Right cardiac atrium (tissue), 5 donors: Measurements from ENCODE around the gene TIGD7. TPM values are rescaled to one million over a fixed set of nuclear protein-coding genes. Genes with fewer than 3 reads are reported as not detected.

Experiments used
- polyA plus RNA-seq: library from polyadenylated mRNA; stranded (reverse); fragments of 200-250 nt; gene quantifications from one replicate; pipeline ENCODE4 v1.2.3, GENCODE V29; 2013
- total RNA-seq, 4 donors: library from RNA; stranded (reverse); fragmentation: NEBNext Ultra II Directional; extraction: Animal tissue kit (Norgen Biotek cat#: 25700); gene quantifications; one replicate each; pipeline ENCODE4 v1.2.1, GENCODE V29; 2021
- donor health status: healthy with polysubstance abuse.
- donor health status: DM: no; HTN: yes; CAD: no.
- donor health status: DM: no; HTN: no; CAD: no.
- donor health status: DM: no; HTN: yes; CAD: no; lungs with severe emphysema.
- donor health status: DM: yes; HTN: yes; CAD: no.

Gene TIGD7
- total and polyA plus RNA-seq, 5 donors, result 3.5 to 8.7 (median 6.3) TPM

Other genes starting within 250 kb of the TIGD7 start
- 10 to 100 TPM; 27.5 to 55.0 (median 37.8) TPM for gene IL32, start 239.8 kb downstream of the TIGD7 start, total RNA-seq
- gene IL32, start 239.8 kb downstream of the TIGD7 start, polyA plus RNA-seq, result 62.8 TPM
- gene ZSCAN10, start 206.1 kb downstream of the TIGD7 start, total RNA-seq, result not detected
- not detected for gene ZSCAN10, start 206.1 kb downstream of the TIGD7 start, polyA plus RNA-seq
- gene ZNF205, start 192.8 kb downstream of the TIGD7 start, total RNA-seq, result 10 to 100 TPM in 1 of 4 donors, 1 to 10 TPM in 3; 6.4 to 10.1 (median 9.2) TPM
- 10.9 TPM for gene ZNF205, start 192.8 kb downstream of the TIGD7 start, polyA plus RNA-seq
- 1 to 10 TPM; 6.2 to 8.7 (median 7.6) TPM for gene ZNF213, start 170.4 kb downstream of the TIGD7 start, total RNA-seq
- gene ZNF213, start 170.4 kb downstream of the TIGD7 start, polyA plus RNA-seq, result 7.2 TPM
- gene OR1F1, start 117.2 kb downstream of the TIGD7 start, total RNA-seq, result not detected
- gene OR1F1, start 117.2 kb downstream of the TIGD7 start, polyA plus RNA-seq, result not detected
- 1 to 10 TPM; 4.9 to 7.9 (median 6.1) TPM for gene ZNF200, start 70.3 kb downstream of the TIGD7 start, total RNA-seq
- gene ZNF200, start 70.3 kb downstream of the TIGD7 start, polyA plus RNA-seq, result 2.9 TPM
- gene MEFV, start 48.8 kb downstream of the TIGD7 start, total RNA-seq, result 1 to 10 TPM in 3 of 4 donors, under 1 TPM in 1; 0.91 to 1.6 (median 1.6) TPM
- 0.32 TPM for gene MEFV, start 48.8 kb downstream of the TIGD7 start, polyA plus RNA-seq
- gene ZNF263, start 21.9 kb downstream of the TIGD7 start, total RNA-seq, result 10 to 100 TPM; 10.5 to 17.8 (median 12.0) TPM
- gene ZNF263, start 21.9 kb downstream of the TIGD7 start, polyA plus RNA-seq, result 8.3 TPM
- 10 to 100 TPM; 19.8 to 23.0 (median 21.5) TPM for gene ZNF75A, start 67 bp upstream of the TIGD7 start, total RNA-seq
- gene ZNF75A, start 67 bp upstream of the TIGD7 start, polyA plus RNA-seq, result 16.0 TPM
- under 1 TPM in 1 of 4 donors, not detected in 3; 0.21 TPM for gene OR2C1, start 50.5 kb upstream of the TIGD7 start, total RNA-seq
- gene OR2C1, start 50.5 kb upstream of the TIGD7 start, polyA plus RNA-seq, result not detected
- gene ZSCAN32, start 95.6 kb upstream of the TIGD7 start, total RNA-seq, result 1 to 10 TPM; 5.9 to 9.0 (median 7.6) TPM
- gene ZSCAN32, start 95.6 kb upstream of the TIGD7 start, polyA plus RNA-seq, result 5.1 TPM
- gene ZNF174, start 95.8 kb upstream of the TIGD7 start, total RNA-seq, result 10 to 100 TPM in 3 of 4 donors, 1 to 10 TPM in 1; 8.9 to 13.5 (median 11.8) TPM
- 11.1 TPM for gene ZNF174, start 95.8 kb upstream of the TIGD7 start, polyA plus RNA-seq
- 1 to 10 TPM; 2.0 to 3.5 (median 2.2) TPM for gene ZNF597, start 138.1 kb upstream of the TIGD7 start, total RNA-seq
- gene ZNF597, start 138.1 kb upstream of the TIGD7 start, polyA plus RNA-seq, result 0.88 TPM
- 10 to 100 TPM; 40.7 to 51.5 (median 46.0) TPM for gene NAA60, start 138.2 kb upstream of the TIGD7 start, total RNA-seq
- gene NAA60, start 138.2 kb upstream of the TIGD7 start, polyA plus RNA-seq, result 50.9 TPM
- not detected for gene C16orf90, start 190.1 kb upstream of the TIGD7 start, total RNA-seq
- gene C16orf90, start 190.1 kb upstream of the TIGD7 start, polyA plus RNA-seq, result not detected
- 10 to 100 TPM; 16.8 to 22.2 (median 18.6) TPM for gene CLUAP1, start 195.6 kb upstream of the TIGD7 start, total RNA-seq
- 8.5 TPM for gene CLUAP1, start 195.6 kb upstream of the TIGD7 start, polyA plus RNA-seq